HCT116 (cell line): Measurements from ENCODE around the gene C1S. TPM values are rescaled to one million over a fixed set of nuclear protein-coding genes. Genes with fewer than 3 reads are reported as not detected.
A peak's percentile ranks its signal among the peaks of the same experiment; 100 is the strongest.

Experiments used
- ATAC-seq: fragments of 200-7000 bp; cut with Tn5 transposase; 2 replicates; pipeline ENCODE4 v1.9.1; 2020; ENCODE audit warnings: mild to moderate bottlenecking, moderate library complexity
- BruUV-seq: library from RNA; stranded (reverse); fragments of 400-500 nt; replicated peaks from 2 replicates; lab custom pipeline; 2021; lab: Mats Ljungman, UMichigan
- CTCF ChIA-PET: fragments of 300-600 bp; sonication (Branson Sonifier 250); formaldehyde crosslinking; loops from one replicate; lab custom pipeline; 2021; ENCODE audit warnings: antibody characterized with exemption; lab: Charles Lee
- POLR2A ChIA-PET: fragments of 300-600, 350-600 bp; sonication (Branson Sonifier 250); formaldehyde crosslinking; loops from one replicate; lab custom pipeline; 2021; ENCODE audit warnings: antibody characterized with exemption; lab: Charles Lee
- RAD21 ChIA-PET, 2 experiments: fragments of 300-600 bp; sonication (Branson Sonifier 250); formaldehyde crosslinking; loops; one replicate each; lab custom pipeline; 2023; ENCODE audit warnings: low total read pairs in 2 of 2; ENCODE audit not compliant: uncharacterized antibody in 2 of 2, unreplicated experiment in 2 of 2, low non-redundant PET in 1 of 2; lab: Charles Lee
- DNase-seq: peaks from one replicate; pipeline ENCODE4 v3.0.0-alpha.2; 2010; ENCODE audit warnings: low read depth, low spot score
- H2AFZ ChIP-seq: fragments of 200-600 bp; shearing (Covaris generic), sonication (generic); 2 replicates; pipeline ENCODE4 v1.6.1; 2017; ENCODE audit warnings: low read depth, mixed run types, mixed read lengths, antibody characterized with exemption, low read length; ENCODE audit not compliant: poor library complexity, severe bottlenecking
- H3K27ac ChIP-seq: 2 replicates; pipeline ENCODE4 v1.5.1; 2012; ENCODE audit warnings: low read depth, low read length
- H3K27me3 ChIP-seq: fragments of 200-600 bp; sonication (generic); 2 replicates; pipeline ENCODE4 v1.6.1; 2016; ENCODE audit warnings: mixed run types, low read length, mixed read lengths; ENCODE audit not compliant: insufficient read depth
- H3K36me3 ChIP-seq, 2 experiments: fragments of 200-500 bp in 1 of 2; fragments of 200-600 bp in 1 of 2; sonication (Bioruptor generic) in 1 of 2; sonication (generic) in 1 of 2; 2 replicates each; pipeline versions ENCODE4 v1.5.1 to v1.6.1; 2014 to 2016; ENCODE audit warnings: low read length in 2 of 2, inconsistent platforms in 1 of 2, mixed read lengths in 1 of 2, mixed run types in 1 of 2; ENCODE audit not compliant: insufficient read depth in 2 of 2, control insufficient read depth in 1 of 2
- H3K4me1 ChIP-seq, 2 experiments: fragments of 200-600 bp in 1 of 2; sonication (generic) in 1 of 2; 2 replicates each; pipeline versions ENCODE4 v1.5.1 to v1.6.1; 2012 to 2017; ENCODE audit warnings: low read length in 2 of 2, inconsistent platforms in 1 of 2, mild to moderate bottlenecking in 1 of 2, mixed read lengths in 1 of 2, mixed run types in 1 of 2, moderate library complexity in 1 of 2; ENCODE audit not compliant: insufficient read depth in 2 of 2, control insufficient read depth in 1 of 2
- H3K4me2 ChIP-seq: fragments of 200-600 bp; sonication (generic); 2 replicates; pipeline ENCODE4 v1.6.1; 2017; ENCODE audit warnings: mixed run types, low read length, mixed read lengths
- H3K4me3 ChIP-seq, 2 experiments: fragments of 200-600 bp in 1 of 2; sonication (generic) in 1 of 2; replicated peaks in 1 of 2; 2 replicates each; pipeline ENCODE4 v1.5.1; 2011 to 2016; ENCODE audit warnings: low read length in 2 of 2, control low read depth in 1 of 2, low read depth in 1 of 2, mild to moderate bottlenecking in 1 of 2, mixed read lengths in 1 of 2, mixed run types in 1 of 2
- H3K79me2 ChIP-seq: fragments of 200-600 bp; sonication (generic); 2 replicates; pipeline ENCODE4 v1.6.1; 2017; ENCODE audit warnings: mild to moderate bottlenecking, mixed run types, low read length, moderate library complexity, mixed read lengths; ENCODE audit not compliant: insufficient read depth
- H3K9ac ChIP-seq: fragments of 200-600 bp; sonication (generic); 2 replicates; pipeline ENCODE4 v1.6.1; 2016; ENCODE audit warnings: low read length, mixed read lengths
- H3K9me2 ChIP-seq: fragments of 200-600 bp; sonication (generic), shearing (Covaris generic); 2 replicates; pipeline ENCODE4 v1.6.1; 2017; ENCODE audit warnings: mixed run types, mild to moderate bottlenecking, moderate library complexity; ENCODE audit not compliant: insufficient read depth
- H3K9me3 ChIP-seq, 2 experiments: fragments of 200-500 bp in 1 of 2; fragments of 200-600 bp in 1 of 2; sonication (Bioruptor generic) in 1 of 2; sonication (generic) in 1 of 2; 2 replicates each; pipeline ENCODE4 v1.6.1; 2014 to 2017; ENCODE audit warnings: low read length in 2 of 2, mixed read lengths in 2 of 2, inconsistent platforms in 1 of 2, low read depth in 1 of 2, mild to moderate bottlenecking in 1 of 2, mixed run types in 1 of 2, moderate library complexity in 1 of 2; ENCODE audit not compliant: control insufficient read depth in 1 of 2, insufficient read depth in 1 of 2
- H4K20me1 ChIP-seq: fragments of 200-600 bp; sonication (generic), shearing (Covaris generic); 2 replicates; pipeline ENCODE4 v1.6.1; 2017; ENCODE audit warnings: mixed run types, mild to moderate bottlenecking, moderate library complexity; ENCODE audit not compliant: insufficient read depth
- CEBPB ChIP-seq: IDR thresholded peaks from 2 replicates; pipeline ENCODE4 v1.6.1; 2012; ENCODE audit warnings: low read depth
- CTCF ChIP-seq, 3 experiments: fragments of 200-600 bp in 1 of 3; sonication (generic) in 1 of 3; IDR thresholded peaks in 2 of 3; conservative IDR thresholded peaks in 1 of 3; 2 replicates each; pipeline ENCODE4 v1.5.1; 2012 to 2017; ENCODE audit warnings: low read depth in 2 of 3, low read length in 2 of 3, antibody characterized with exemption in 1 of 3, borderline replicate concordance in 1 of 3, control low read depth in 1 of 3, mild to moderate bottlenecking in 1 of 3, mixed read lengths in 1 of 3, mixed run types in 1 of 3, moderate library complexity in 1 of 3; ENCODE audit not compliant: insufficient read depth in 1 of 3
- FOSL1 ChIP-seq: IDR thresholded peaks from 2 replicates; pipeline ENCODE4 v1.6.1; 2012; ENCODE audit warnings: low read depth
- JUND ChIP-seq: IDR thresholded peaks from 2 replicates; pipeline ENCODE4 v1.6.1; 2012
- MAX ChIP-seq: IDR thresholded peaks from 2 replicates; pipeline ENCODE4 v1.6.1; 2012
- POLR2A ChIP-seq: IDR thresholded peaks from 2 replicates; pipeline ENCODE4 v1.7.0; 2011; ENCODE audit warnings: borderline replicate concordance; ENCODE audit not compliant: insufficient read depth, insufficient read length; ENCODE audit errors: extremely low read depth
- RAD21 ChIP-seq: IDR thresholded peaks from 2 replicates; pipeline ENCODE4 v1.6.1; 2012; ENCODE audit warnings: low read depth, mild to moderate bottlenecking
- SIN3A ChIP-seq: IDR thresholded peaks from 2 replicates; pipeline ENCODE4 v1.6.1; 2012; ENCODE audit warnings: low read depth
- SRF ChIP-seq: IDR thresholded peaks from 2 replicates; pipeline ENCODE4 v1.6.1; 2012; ENCODE audit warnings: low read depth
- TCF7L2 ChIP-seq: IDR thresholded peaks from 2 replicates; pipeline ENCODE4 v1.7.0; 2011; ENCODE audit warnings: borderline replicate concordance, inconsistent platforms; ENCODE audit not compliant: insufficient read depth, insufficient read length; ENCODE audit errors: extremely low read depth
- intact Hi-C: fragments of 100-400 bp; cut with micrococcal nuclease; formaldehyde crosslinking; loops from 2 replicates; pipeline ENCODE4 v1.10.0; 2022
- total RNA-seq: library from RNA; stranded (reverse); gene quantifications from one replicate; pipeline ENCODE4 v1.2.1, GENCODE V29; 2021; ENCODE audit not compliant: unreplicated experiment

The C1S gene
- total RNA-seq, 1 experiment from 2014 or later = 2.4 TPM

GRCh38 chr12:7045913-7046312 lies 14.6 kb upstream of the C1S start:
- H3K79me2 ChIP-seq = no peaks in the 10 kb centered on the region
- H3K27me3 ChIP-seq = no peaks in the 10 kb centered on the region
- H3K4me3 ChIP-seq = no peak overlapping the region
- H2AFZ ChIP-seq = no peak overlapping the region
- peaks cover 0 to 9% of the 10 kb centered on the region in 2 experiments; a peak in 1 of 4 replicates for H3K4me1 ChIP-seq
- H3K9me2 ChIP-seq = no peaks in the 10 kb centered on the region
- ChIA-PET RAD21 (no interaction called here), POLR2A (no interaction called here), CTCF (no interaction called here)
- no peaks in the 10 kb centered on the region for H3K36me3 ChIP-seq
- H3K4me2 ChIP-seq = no peak overlapping the region
- BruUV-seq = no TSS peak
- TF ChIP-seq POLR2A (no peak), FOSL1 (no peak), MAX (no peak), RAD21 (no peak), TCF7L2 (no peak), SIN3A (no peak), SRF (no peak), JUND (no peak), CEBPB (no peak)
- no peak overlapping the region for H3K27ac ChIP-seq
- H4K20me1 ChIP-seq = no peaks in the 10 kb centered on the region
- DNase-seq (no peak), ATAC-seq (no peak)
- H3K9ac ChIP-seq = no peak overlapping the region
- intact Hi-C loops = loop anchor here (10.0 kb wide), 1 partner anchor 101 kb away; the partner anchor contains the start of genes C12orf57 and RNU7-1
- H3K9me3 ChIP-seq = no peaks in the 10 kb centered on the region

GRCh38 chr12:7046383-7047105 lies 14.0 kb upstream of the C1S start:
- H3K79me2 ChIP-seq = no peaks in the 10 kb centered on the region
- intact Hi-C loops = loop anchor here (10.0 kb wide), 1 partner anchor 102 kb away; the partner anchor contains the start of genes C12orf57 and RNU7-1
- CTCF ChIA-PET = no interaction called here
- no peak overlapping the region for H3K4me3 ChIP-seq
- H3K4me2 ChIP-seq = no peak overlapping the region
- H3K9me3 ChIP-seq = no peaks in the 10 kb centered on the region
- no peak overlapping the region for H3K9ac ChIP-seq
- no peaks in the 10 kb centered on the region for H3K27me3 ChIP-seq
- DNase-seq (no peak), ATAC-seq (no peak)
- RAD21 ChIA-PET = no interaction called here
- no peaks in the 10 kb centered on the region for H4K20me1 ChIP-seq
- no TSS peak for BruUV-seq
- no peaks in the 10 kb centered on the region for H3K9me2 ChIP-seq
- H3K36me3 ChIP-seq = no peaks in the 10 kb centered on the region
- no peak overlapping the region for H2AFZ ChIP-seq
- TF ChIP-seq CTCF (IDR thresholded peaks at IDR 0.05 in 2 of 3, conservative IDR thresholded peaks at IDR 0.05 in 1 of 3; ENCODE audit: borderline replicate concordance in 1 of 3, insufficient read depth in 1 of 3, low read depth in 2 of 3, low read length in 2 of 3) (0 out of 6 replicates have a peak, but pooled peaks of 1 of the 3 experiments have one; percentile 1), JUND (no peak)
- H3K4me1 ChIP-seq = peaks cover 0 to 9% of the 10 kb centered on the region in 2 experiments; a peak in 1 of 4 replicates
- POLR2A ChIA-PET = no interaction called here
- no peak overlapping the region for H3K27ac ChIP-seq
